Measurements from ENCODE around the gene SIRPG. TPM values are rescaled to one million over a fixed set of nuclear protein-coding genes. Genes with fewer than 3 reads are reported as not detected.

The SIRPG gene
- total and polyA plus RNA-seq, 2 donors from 2014 or later: 2.5 TPM; not detected in 1

GRCh38 chr20:1628621-1629020, 29.0 kb downstream of the SIRPG start:
- intact Hi-C loops (cut with DNase I): no loop called here
- TF ChIP-seq CTCF (IDR thresholded peaks at IDR 0.05; ENCODE audit: borderline replicate concordance, extremely low read depth, insufficient read depth): no peak
- no peak for DNase-seq
- Histone ChIP-seq H3K36me3 (ENCODE audit: control insufficient read depth in 2 of 3, insufficient read depth in 3 of 3, low read length in 3 of 3) (no peaks in the 10 kb centered on the region), H3K4me3 (ENCODE audit: low read length in 3 of 3) (no peak overlapping the region), H3K27me3 (ENCODE audit: control insufficient read depth, insufficient read depth, low read length) (no peaks in the 10 kb centered on the region), H3K4me1 (ENCODE audit: control insufficient read depth in 2 of 3, insufficient read depth in 2 of 3, low read depth in 1 of 3, low read length in 3 of 3) (no peaks in the 10 kb centered on the region), H3K9ac (ENCODE audit: low read length in 3 of 3) (no peak overlapping the region), H3K27ac (ENCODE audit: low read depth in 2 of 2, low read length in 2 of 2) (no peak overlapping the region), H3K9me3 (ENCODE audit: control insufficient read depth in 2 of 3, insufficient read depth in 1 of 3, low read length in 3 of 3) (no peaks in the 10 kb centered on the region)
- no peak for FAIRE-seq

- Histone ChIP-seq H3K4me3 (ENCODE audit: low read length in 3 of 3) (no peak overlapping the region), H3K27ac (ENCODE audit: low read depth in 2 of 2, low read length in 2 of 2) (no peak overlapping the region), H3K9me3 (ENCODE audit: control insufficient read depth in 2 of 3, insufficient read depth in 1 of 3, low read length in 3 of 3) (no peaks in the 10 kb centered on the region), H3K9ac (ENCODE audit: low read length in 3 of 3) (no peak overlapping the region), H3K36me3 (ENCODE audit: control insufficient read depth in 2 of 3, insufficient read depth in 3 of 3, low read length in 3 of 3) (no peaks in the 10 kb centered on the region), H3K27me3 (ENCODE audit: control insufficient read depth, insufficient read depth, low read length) (no peaks in the 10 kb centered on the region), H3K4me1 (ENCODE audit: control insufficient read depth in 2 of 3, insufficient read depth in 2 of 3, low read depth in 1 of 3, low read length in 3 of 3) (no peaks in the 10 kb centered on the region)
- FAIRE-seq (no peak), DNase-seq (no peak)
- TF ChIP-seq CTCF (IDR thresholded peaks at IDR 0.05; ENCODE audit: borderline replicate concordance, extremely low read depth, insufficient read depth): no peak
- intact Hi-C loops (cut with DNase I): no loop called here
Measured at GRCh38 chr20:1627200-1627550, 30.4 kb downstream of the SIRPG start.

GRCh38 chr20:1626528-1627199, 30.9 kb downstream of the SIRPG start:
- H3K27me3 ChIP-seq (ENCODE audit: control insufficient read depth, insufficient read depth, low read length): no peaks in the 10 kb centered on the region
- H3K9me3 ChIP-seq (ENCODE audit: control insufficient read depth in 2 of 3, insufficient read depth in 1 of 3, low read length in 3 of 3): no peaks in the 10 kb centered on the region
- FAIRE-seq: no peak
- no peaks in the 10 kb centered on the region for H3K36me3 ChIP-seq (ENCODE audit: control insufficient read depth in 2 of 3, insufficient read depth in 3 of 3, low read length in 3 of 3)
- no peak for DNase-seq
- no peaks in the 10 kb centered on the region for H3K4me1 ChIP-seq (ENCODE audit: control insufficient read depth in 2 of 3, insufficient read depth in 2 of 3, low read depth in 1 of 3, low read length in 3 of 3)
- no peak for TF ChIP-seq CTCF (IDR thresholded peaks at IDR 0.05; ENCODE audit: borderline replicate concordance, extremely low read depth, insufficient read depth)
- H3K4me3 ChIP-seq (ENCODE audit: low read length in 3 of 3): no peak overlapping the region
- no peak overlapping the region for H3K27ac ChIP-seq (ENCODE audit: low read depth in 2 of 2, low read length in 2 of 2)
- intact Hi-C loops (cut with DNase I): no loop called here
- no peak overlapping the region for H3K9ac ChIP-seq (ENCODE audit: low read length in 3 of 3)
